Epithelial cell of esophagus (primary cell): ENCODE results near the gene S100A3.
"Not testable (repeated sequence)": the region's sequence is repeated elsewhere in the genome, so short reads cannot be mapped to it uniquely, and the experiment has no call there.

Source experiments
- DNase-seq: peaks from one replicate; pipeline ENCODE4 v3.0.0; 2010; ENCODE audit warnings: low read depth
- H3K4me3 ChIP-seq: 2 replicates; pipeline ENCODE4 v1.5.1; 2011; ENCODE audit warnings: mild to moderate bottlenecking, low read length, control low read depth
- TF ChIP-seq, protein P1 (sequence below): IDR thresholded peaks from 2 replicates; pipeline ENCODE4 v1.5.1; 2011; ENCODE audit warnings: low read depth, mild to moderate bottlenecking, low read length, control low read depth, inconsistent platforms; ENCODE audit not compliant: insufficient read depth; ENCODE audit errors: missing control alignments

S100A3 gene

DNA sequence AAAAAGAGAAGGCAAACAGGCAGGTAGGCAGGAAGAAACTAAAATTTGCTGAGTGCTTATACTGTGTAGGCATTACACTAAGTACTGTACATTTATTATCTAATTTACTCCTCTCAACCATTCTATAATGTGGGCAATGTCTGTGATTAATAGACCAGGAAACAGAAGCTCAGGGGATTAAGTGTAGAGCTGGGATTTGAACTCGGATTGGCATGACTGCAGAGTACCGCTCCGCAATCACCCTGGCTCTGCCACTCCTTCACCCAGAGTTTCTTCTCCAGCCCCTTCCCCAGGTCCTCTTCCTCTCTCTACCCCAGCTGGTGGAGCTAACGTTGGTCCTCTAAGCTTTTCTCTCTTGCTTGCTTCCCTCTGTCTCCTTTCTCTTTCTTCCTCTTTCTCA is 28.1 kb upstream of the S100A3 start:
- TF ChIP-seq, protein P1, sequence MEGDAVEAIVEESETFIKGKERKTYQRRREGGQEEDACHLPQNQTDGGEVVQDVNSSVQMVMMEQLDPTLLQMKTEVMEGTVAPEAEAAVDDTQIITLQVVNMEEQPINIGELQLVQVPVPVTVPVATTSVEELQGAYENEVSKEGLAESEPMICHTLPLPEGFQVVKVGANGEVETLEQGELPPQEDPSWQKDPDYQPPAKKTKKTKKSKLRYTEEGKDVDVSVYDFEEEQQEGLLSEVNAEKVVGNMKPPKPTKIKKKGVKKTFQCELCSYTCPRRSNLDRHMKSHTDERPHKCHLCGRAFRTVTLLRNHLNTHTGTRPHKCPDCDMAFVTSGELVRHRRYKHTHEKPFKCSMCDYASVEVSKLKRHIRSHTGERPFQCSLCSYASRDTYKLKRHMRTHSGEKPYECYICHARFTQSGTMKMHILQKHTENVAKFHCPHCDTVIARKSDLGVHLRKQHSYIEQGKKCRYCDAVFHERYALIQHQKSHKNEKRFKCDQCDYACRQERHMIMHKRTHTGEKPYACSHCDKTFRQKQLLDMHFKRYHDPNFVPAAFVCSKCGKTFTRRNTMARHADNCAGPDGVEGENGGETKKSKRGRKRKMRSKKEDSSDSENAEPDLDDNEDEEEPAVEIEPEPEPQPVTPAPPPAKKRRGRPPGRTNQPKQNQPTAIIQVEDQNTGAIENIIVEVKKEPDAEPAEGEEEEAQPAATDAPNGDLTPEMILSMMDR: no peak
- no peak for DNase-seq
- H3K4me3 ChIP-seq: no peak overlapping the region

DNA sequence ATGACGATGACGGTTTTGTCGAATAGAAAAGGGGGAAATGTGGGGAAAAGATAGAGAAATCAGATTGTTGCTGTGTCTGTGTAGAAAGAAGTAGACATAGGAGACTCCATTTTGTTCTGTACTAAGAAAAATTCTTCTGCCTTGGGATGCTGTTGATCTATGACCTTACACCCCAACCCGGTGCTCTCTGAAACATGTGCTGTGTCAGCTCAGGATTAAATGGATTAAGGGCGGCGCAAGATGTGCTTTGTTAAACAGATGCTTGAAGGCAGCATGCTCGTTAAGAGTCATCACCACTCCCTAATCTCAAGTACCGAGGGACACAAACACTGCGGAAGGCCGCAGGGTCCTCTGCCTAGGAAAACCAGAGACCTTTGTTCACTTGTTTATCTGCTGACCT is 26.4 kb upstream of the S100A3 start:
- DNase-seq, H3K4me3 ChIP-seq: not testable (repeated sequence)

DNA sequence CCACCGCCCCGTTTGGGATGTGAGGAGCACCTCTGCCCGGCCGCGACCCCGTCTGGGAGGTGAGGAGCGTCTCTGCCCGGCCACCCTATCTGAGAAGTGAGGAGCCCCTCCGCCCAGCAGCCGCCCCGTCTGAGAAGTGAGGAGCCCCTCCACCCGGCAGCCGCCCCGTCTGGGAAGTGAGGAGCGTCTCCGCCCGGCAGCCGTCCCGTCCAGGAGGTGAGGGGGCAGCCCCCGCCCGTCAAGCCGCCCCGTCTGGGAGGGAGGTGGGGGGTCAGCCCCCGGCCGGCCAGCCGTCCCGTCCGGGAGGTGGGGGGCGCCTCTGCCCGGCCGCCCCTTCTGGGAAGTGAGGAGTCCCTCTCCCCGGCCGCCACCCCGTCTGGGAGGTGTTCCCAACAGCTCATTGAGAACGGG is 26.0 kb upstream of the S100A3 start:
- not testable (repeated sequence) for H3K4me3 ChIP-seq, DNase-seq

DNA sequence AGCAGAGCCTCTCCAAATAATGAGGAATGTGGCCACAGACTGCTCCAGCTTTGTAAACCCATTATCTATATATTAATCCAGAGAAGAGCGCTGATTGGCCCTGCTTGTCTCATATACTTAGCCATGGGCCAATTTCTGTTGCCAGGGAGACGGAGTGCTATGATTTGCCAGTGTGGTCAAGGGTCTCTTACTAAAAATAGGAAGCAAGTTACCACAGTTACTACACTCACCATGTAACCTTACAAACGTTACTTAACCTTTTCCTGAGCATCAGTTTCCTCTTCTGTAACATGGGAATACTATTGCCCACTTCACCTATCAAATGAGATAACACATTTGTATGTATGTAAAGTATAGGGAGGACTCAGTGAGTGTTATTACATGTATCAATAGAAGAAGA is 24.3 kb upstream of the S100A3 start:
- TF ChIP-seq, protein P1: no peak
- no peak for DNase-seq
- no peak overlapping the region for H3K4me3 ChIP-seq

DNA sequence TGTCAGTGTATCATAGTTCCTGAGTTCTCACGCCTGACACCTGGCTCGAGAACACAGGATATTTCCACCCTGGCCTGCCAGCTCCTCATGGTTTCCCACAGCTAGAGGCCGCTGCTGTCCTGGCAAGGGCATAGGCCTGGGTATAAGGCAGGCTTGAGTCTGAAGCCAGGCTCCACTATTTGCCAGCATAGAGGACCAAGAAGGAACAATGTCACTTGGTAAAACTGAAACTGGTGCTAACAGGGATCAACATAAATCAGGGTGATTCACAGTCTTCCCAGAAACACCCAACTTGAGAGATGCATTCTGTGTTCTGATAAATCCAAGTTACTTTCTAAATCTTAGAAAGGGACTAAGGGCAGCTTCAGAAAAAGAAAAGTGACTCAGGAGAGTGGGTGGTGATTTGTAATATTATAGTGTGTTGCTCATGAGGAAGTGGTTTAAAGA is 23.5 kb upstream of the S100A3 start:
- DNase-seq: peak; percentile 85
- no peak overlapping the region for H3K4me3 ChIP-seq
- TF ChIP-seq, protein P1: peak; percentile 95

DNA sequence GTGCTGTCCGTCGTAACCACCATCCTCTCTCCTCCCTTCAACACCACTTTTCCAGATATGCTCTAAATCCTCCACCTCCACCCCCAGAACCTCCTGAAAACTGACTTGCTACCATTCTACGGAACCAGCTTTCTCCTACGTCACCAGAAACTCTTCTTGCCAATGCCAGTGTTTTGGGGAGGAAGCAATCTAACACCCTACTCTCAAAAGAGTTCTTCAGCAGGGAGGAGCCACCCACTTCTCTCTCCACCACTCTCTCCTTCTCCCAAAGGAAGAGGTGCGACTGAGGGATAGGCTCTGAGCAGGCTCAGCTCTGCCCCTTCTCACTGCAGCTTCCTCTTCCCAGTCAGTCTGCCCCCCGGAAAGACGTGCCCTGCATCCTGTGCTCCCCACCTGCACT is 22.6 kb upstream of the S100A3 start:
- no peak for DNase-seq
- TF ChIP-seq, protein P1: no peak

DNA sequence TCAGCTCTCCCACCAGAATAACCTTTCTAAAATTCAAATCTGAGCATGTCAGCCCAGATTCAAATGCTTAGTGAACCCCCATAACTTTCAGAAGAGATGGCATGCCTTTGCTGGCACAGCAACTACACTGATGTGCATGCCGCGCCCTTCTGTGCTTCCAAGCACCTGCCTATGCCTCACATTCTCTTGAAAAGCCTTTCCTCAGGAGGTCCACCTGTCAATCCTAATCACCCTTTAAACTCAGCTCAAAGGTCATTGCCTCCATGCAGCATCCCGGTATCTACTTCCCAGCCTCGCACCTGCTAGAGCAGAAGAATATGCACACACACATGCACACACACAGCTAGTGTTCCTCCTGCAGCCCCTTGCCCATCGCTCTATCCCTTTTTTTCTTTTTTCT is 21.8 kb upstream of the S100A3 start:
- no peak overlapping the region for H3K4me3 ChIP-seq
- no peak for DNase-seq
- TF ChIP-seq, protein P1: no peak

More for the DNA sequence above, 22.6 kb upstream of the S100A3 start:
- H3K4me3 ChIP-seq: no peak overlapping the region

DNA sequence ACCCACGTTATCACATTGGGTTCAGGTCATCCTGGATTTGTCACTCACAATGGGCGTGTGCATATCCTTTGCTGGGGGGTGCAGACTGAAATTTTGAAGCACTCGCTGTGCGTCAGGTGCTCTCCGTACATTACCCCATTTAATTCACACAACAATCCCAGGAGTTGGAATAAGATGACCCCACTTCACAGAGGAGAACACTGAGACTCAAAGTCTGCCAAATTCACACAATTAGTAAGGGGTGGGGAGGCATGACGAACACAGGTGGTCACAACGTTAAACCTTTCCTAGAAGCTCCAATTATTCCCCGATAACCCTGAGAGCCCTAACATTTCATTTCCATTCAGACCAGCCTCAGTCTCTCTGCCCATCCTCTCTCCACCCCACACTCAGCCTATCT is 20.4 kb upstream of the S100A3 start:
- H3K4me3 ChIP-seq: no peak overlapping the region
- TF ChIP-seq, protein P1: no peak
- no peak for DNase-seq
